Activated T-cell treated with anti-CD3 and anti-CD28 coated beads for 24 hours (primary cell): ENCODE results near the gene SCGB1C2.
"Not testable (repeated sequence)": the region's sequence is repeated elsewhere in the genome, so short reads cannot be mapped to it uniquely, and the experiment has no call there.

Experiments used
- DNase-seq: peaks from one replicate; pipeline ENCODE4 v3.0.0-alpha.2; 2020; ENCODE audit warnings: low read depth

The SCGB1C2 gene

DNA sequence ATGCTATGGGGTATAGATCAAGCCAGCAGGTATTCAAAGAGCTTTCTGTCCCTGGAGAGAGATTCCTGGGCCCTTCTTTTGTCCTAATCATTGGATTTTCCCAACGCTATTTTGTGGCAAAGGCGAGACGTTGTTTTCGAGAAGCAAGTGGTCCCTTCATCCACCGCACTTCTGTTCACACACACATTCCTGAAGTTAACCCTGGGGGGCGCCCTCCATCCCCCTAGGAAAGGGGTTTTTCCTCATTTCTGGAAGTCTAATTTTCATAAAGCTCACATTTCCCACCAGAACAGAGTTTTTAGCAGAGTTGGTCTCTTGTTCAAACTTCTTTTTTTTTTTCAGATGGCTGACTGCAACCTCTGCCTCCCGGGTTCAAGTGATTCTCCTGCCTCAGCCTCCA is 11.9 kb downstream of the SCGB1C2 start:
- no peak for DNase-seq

DNA sequence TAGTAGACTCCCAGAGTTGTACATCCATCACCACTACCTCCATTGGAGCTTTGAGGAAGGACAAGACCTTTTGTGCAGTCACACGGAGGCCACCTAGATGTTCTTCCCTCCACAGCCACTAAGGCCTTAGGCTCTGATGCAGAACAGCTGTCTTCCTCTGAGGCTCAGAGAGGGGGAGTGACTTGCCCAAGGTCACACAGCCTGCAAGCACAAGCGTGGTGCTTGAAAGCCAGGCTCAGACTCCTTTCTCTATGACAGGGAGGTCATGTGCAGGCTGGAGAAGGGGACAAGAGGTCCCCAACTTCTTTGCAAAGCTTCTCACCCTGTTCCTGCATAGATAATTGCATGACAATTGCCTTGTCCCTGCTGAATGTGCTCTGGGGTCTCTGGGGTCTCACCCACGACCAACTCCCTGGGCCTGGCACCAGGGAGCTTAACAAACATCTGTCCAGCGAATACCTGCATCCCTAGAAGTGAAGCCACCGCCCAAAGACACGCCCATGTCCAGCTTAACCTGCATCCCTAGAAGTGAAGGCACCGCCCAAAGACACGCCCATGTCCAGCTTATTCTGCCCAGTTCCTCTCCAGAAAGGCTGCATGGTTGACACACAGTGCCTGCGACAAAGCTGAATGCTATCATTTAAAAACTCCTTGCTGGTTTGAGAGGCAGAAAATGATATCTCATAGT is 12.7 kb downstream of the SCGB1C2 start:
- no peak for DNase-seq

DNA sequence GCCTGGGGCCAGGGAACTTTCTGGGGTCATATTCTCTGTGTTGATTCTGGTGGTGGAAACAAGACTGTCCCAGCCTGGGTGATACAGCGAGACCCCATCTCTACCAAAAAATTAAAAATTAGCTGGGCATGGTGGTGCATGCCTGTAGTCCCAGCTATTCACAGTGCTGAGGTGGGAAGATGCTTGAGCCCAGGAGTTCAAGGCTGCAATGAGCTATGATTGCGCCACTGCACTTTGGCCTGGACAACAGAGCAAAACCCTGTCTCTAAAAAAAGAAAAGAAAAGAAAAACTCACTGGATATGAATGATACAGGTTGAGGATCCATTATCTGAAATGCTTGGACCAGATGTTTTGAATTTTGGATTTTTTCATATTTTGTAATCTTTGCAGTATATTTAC is 13.6 kb downstream of the SCGB1C2 start:
- no peak for DNase-seq

DNA sequence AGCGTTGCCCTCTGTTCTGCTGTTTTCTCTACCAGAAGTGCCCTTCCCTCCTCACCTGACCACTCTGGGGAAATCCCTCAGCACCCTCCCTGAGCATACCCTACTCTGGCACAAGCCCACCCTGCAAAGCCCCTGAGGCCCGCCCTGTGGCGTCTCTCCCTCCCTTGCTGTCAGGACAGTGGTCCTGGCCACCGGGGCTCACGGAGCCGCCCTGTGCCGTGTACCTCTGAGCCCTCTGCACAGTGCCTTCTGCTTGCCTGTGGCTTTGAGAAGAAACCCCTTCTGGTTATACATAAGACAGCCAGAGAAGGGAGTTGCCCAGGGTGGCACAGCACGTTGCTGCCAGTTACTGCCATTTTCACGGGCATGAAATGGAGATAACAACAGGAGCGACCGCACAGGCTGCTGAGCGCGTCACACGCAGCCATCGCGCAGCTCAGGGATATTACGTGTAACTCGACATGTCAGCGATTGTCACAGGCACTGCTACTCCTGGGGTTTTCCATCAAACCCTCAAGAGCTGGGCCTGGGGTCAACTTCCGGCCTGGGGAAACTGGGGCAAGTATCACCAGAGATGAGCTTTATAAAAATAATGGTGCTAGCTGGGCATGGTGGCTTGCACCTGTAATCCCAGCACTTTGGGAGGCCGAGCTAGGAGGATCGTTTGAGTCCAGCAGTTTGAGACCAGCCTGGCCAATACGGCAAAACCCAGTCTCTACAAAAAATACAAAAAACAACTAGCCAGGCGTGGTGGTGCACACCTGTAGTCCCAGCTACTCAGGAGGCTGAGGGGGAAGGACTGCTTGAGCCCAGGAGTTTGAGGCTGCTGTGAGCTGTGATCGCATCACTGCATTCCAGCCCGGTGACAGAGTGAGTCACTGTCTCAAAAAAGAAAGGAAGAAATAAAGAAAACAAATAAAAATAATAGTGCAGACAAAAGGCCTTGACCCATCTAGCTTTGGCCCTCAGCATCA is 14.8 kb downstream of the SCGB1C2 start:
- no peak for DNase-seq

DNA sequence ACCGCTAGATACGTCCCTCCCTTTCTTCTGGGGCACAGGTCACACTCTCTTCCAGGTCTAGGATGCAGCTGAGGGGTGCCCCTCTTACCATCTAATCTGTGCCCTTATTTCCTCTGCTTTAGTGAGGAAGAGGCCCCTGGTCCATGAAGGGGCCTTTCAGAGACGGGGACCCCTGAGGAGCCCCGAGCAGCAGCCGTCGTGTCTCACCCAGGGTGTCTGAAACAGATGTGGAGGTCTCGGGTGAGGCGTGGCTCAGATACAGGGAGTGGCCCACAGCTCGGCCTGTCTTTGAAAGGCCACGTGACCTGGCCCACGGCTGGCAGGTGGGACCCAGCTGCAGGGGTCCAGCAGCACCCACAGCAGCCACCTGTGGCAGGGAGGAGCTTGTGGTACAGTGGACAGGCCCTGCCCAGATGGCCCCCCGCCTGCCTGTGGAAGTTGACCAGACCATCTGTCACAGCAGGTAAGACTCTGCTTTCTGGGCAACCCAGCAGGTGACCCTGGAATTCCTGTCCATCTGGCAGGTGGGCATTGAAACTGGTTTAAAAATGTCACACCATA is 15.6 kb downstream of the SCGB1C2 start:
- no peak for DNase-seq

DNA sequence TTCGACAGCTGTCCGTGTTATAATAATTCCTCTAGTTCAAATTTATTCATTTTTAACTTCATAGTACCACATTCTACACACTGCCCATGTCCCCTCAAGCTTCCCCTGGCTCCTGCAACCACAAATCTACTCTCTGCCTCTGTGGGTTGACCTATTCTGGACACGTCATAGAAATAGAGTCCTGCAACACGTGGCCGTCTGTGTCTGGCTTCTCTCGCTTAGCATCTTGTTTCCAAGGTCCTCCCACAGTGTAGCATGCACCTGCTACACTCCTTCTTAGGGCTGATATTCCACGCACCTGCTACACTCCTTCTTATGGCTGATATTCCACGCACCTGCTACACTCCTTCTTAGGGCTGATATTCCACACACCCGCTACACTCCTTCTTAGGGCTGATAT is 16.5 kb downstream of the SCGB1C2 start:
- no peak for DNase-seq

DNA sequence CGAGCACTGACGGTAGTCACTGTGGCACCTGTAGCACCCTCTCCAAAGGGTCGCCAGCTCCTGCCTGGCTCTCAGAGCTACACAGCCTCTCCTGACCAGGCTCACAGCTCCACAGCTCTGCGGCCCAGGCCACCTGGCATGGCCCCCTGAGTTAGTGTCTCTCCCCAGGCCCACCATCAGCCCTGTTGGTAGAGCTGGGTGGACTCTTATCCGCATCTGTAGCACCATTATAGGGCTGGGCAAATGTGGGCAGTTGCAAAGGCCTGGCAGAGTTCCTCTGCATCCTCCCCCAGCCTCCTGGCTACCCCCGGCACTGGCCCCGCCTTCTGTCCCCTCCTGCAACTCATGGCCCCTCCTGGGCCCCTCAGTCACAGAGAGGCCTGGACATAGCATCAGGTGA is 18.2 kb downstream of the SCGB1C2 start:
- no peak for DNase-seq

DNA sequence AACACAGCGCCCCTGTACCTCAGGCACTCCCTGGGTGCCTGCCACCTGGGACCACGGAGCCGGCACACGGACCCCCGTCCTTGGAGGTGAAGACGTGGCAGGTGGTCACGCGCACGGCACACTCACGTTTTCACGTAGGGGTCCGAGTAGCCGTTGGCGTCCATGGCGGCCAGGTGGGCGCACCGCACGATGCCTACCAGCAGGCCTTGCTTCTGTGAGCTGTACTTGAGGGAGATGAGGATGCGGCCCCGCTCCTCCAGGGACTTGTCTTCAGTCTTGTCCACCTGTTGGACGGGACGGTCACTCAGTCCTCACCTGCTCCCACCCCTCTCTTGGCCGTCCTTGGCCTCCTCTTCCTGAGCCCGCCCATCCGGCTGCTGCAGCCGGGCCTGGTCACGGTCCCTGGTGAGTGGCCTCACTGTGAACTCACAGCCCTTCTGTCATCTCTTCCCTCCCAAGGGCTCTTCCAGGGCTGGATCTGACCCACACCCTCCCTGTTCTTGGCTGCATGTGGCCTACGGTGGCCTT is 18.8 kb downstream of the SCGB1C2 start:
- no peak for DNase-seq

DNA sequence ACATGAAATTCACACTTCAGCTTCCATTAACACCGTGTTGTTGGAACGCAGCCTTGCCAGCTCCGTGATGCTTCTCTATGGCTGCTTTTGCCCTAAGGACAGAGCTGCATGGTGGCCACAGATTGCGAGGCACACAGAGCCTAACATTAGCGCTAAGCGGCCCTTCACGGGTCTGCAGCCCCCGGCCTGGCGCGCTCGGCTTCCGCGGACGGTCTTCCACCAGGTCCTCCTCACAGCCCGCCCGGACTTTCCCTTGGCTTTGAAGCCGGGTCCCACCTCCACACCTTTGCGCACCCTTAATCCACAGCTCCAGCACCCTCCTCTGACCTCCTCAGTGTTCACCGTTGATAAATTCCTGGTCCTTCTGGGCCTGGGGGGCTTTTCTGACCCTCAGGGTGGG is 19.6 kb downstream of the SCGB1C2 start:
- DNase-seq: no peak

DNA sequence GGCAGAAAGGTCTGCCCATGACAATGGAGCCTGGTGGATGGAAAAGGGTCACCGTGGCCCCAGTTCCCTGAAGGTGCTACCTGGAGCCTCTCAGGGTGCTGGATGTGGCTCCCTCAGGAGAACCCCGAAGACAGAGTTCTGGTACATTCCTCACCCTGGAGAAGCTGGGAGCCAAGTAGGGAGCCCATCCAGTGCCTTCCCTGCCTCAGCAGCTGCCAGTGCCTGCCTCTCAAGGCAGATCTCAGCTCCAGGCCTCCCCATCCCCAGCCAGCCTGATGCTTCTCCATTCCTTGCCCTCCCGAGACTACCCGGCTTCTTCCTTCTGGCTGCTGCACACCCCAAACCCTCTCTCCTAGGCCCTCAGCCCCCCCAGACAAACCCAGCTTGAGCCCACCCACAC is 20.5 kb downstream of the SCGB1C2 start:
- no peak for DNase-seq

DNA sequence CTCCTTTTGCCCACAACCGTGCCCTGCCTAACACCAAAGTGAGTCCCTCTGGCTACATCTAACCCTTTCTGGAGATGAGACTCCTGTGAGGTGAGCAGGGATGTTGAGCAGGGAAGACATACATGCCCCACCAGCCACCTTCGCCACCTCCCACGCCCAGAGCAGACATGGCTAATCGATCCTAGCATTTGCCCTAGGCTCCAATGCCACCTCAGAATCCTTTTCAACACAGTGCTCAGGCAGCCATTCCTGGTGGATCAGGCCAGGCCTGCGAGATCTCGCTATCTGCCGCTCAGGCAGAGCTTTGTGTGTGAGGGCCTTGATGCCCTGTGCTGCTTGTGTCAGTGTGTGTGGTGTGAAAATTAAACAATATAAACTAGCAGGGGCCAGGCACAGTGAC is 21.0 kb downstream of the SCGB1C2 start:
- DNase-seq: no peak

DNA sequence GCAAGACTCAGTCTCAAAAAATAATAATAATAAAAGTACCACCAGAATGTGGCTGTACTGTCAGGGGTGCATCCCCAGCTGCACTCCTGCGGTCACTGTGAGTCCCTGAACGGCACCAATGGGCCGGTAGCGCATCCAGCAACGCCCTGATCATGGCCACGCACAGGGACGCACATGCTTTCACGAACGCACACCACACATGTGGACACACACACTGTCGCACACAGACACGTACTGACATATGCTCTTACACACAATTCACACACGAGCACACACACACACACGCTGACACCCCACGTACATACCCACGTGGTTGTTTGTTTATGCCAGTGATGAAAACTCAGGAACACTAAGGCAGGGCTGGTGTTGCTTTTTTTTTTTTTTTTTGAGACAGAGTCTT is 22.2 kb downstream of the SCGB1C2 start:
- DNase-seq: no peak

DNA sequence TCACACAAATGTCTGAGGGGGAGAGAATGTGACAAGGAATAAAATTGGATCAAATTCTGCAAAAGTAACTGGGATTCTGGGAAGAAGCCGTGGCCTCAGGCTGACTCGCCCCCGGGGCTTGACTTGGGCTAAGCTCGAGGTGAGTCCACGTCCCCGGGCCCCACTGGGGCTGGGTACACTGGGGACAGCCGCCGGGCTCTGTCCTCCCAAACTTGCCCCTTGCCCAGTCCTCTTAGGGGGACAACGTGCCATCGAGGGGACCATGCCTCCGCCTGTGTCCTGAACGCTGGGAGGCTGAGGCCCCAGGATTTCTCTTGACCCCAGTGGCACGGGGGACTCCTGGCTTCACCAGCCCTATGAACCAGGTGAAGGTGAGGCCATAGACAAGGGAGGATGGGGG is 23.0 kb downstream of the SCGB1C2 start:
- DNase-seq: no peak

DNA sequence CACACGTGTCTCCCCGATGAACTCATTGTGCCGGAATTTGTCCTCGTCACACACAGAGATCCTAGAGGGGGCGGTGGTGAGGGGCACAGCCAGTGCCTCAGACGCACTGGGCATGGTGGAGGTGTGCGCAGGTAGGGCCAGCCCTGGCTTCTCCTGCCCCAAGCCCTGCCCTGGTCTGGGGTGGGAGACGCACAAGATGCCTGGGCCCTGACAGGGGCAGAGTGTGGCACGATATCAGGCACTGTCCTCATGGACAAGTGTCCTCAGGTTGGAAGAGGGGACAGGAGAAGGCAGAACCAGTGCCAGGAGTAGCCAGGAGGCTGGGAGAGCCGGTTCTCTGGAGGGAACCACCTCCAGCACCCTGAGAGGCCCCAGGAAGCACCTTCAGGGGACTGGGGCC is 24.1 kb downstream of the SCGB1C2 start:
- DNase-seq: no peak

DNA sequence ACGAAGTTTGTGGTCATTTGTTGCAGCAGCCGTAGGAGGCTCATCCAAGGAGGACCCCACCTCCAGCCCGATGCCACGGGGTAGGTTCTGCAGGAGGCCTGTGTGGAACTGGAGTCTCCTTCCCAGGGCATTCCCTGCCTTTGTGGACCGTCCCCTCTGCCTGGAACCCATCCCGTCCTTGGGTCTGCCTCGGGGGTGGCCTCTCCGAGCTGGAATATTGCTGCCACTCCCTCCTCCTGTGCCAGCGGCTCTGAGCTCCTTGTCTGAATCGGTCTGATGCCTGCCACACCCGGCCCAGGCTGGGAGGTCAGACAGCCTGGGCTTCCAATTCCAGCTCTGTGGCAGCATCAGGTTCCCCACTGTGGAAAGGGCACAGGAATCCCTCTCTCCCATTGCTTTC is 25.3 kb downstream of the SCGB1C2 start:
- no peak for DNase-seq

DNA sequence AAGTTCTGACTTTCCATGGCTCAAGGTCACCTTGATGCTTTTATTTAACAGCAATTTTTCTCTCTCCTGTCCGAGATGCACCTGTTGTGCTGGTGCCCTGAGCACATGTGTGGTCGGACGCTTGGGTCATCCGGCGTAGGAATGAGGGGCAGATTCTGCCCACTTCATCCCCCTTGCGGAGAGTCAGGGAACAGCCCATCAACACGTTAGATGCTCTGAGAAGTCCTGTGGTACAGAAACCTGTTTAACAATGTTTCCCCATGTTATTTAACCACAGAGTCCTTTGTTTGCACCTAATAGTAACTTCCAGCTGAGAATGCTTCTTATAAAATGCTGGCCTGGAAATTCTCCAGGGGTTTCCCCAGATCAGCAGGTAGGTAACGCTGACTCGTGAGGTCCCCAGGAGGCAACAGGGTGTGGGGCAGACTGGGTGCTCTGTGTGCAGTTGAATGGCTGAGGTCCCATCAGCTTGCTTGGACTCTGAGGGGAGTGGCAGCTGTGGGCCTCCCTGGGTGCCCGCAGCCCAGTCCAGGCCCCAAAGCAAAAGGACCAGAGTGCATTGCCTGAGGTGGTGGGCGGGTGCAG is 26.2 kb downstream of the SCGB1C2 start:
- DNase-seq: no peak

DNA sequence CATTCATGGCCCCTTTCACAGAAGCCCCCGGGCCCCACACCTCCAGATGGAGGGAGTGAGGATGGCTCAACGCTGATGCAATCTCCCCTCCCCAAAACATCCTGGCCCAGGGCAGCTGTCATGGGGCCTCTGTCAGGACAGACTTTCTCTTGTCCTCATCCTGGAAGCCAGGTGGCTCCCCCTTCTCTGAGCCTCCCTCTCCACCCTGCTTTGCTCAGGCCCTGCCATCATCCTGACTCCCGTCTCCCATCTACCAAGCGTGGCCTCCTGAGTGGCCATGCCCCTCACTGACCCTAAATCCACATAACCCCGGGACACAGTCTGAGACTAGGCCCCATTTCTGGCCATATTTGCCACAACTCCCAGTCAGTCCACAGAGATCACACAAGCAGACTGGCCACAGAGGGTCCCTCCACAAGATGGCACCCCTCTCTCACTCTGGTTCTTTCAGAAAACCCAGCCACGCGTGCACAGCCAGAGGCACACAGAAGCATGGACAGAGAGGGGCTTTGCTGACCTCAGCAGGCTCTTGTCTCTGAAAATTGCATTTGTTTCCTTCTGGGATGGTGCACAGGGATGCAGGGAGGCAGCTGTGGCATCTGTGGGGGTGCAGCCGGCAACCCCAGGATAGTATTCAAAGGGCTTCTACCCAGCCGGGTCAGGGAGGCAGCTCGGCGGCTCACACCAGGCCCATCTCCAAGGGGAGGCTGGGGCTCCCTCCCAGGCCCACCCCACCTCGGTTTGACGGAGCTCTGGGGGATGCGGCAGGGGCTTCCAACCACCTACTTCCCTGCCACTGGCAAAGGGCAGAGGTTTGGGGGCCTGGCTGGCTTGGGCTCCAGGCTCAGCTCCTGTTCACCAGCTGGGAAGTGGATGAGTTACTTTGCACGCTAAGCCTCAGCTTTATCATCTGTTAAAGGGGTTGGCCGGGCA is 27.2 kb downstream of the SCGB1C2 start:
- DNase-seq: no peak

DNA sequence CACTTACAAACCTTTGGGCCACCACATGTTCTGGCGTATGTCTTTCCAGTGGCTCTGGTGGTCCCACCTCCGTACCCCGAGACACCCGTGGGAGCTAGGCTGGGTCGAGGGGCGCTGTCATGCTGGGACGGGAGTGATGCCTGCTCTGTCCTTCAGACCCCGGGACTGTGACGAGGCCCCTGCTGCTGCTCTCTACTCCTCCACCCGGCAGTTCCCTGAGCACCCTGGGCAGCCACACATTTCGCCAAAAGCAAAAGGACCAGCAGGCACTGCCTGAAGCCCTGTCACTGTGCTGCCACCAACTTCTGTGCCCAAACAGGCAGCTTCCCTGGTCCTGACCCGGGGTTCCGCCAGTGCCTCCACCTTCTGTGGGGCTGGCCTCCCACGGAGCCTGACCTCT is 28.6 kb downstream of the SCGB1C2 start:
- no peak for DNase-seq

DNA sequence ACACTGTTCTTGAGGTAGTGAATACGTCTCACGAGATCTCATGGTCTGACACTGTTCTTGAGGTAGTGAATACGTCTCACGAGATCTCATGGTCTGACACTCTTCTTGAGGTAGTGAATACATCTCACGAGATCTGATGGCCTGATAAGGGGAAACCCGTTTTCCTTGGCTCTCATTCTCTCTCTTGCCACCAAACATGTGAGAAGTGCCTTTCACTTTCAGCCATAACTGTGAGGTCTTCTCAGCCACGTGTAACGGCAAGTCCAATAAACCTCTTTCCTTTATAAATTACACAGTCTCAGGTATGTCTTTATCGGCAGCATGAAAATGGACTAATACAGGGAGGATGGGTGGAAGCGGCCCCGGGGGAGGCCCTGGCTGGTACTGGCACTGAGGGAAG is 31.2 kb downstream of the SCGB1C2 start:
- not testable (repeated sequence) for DNase-seq

DNA sequence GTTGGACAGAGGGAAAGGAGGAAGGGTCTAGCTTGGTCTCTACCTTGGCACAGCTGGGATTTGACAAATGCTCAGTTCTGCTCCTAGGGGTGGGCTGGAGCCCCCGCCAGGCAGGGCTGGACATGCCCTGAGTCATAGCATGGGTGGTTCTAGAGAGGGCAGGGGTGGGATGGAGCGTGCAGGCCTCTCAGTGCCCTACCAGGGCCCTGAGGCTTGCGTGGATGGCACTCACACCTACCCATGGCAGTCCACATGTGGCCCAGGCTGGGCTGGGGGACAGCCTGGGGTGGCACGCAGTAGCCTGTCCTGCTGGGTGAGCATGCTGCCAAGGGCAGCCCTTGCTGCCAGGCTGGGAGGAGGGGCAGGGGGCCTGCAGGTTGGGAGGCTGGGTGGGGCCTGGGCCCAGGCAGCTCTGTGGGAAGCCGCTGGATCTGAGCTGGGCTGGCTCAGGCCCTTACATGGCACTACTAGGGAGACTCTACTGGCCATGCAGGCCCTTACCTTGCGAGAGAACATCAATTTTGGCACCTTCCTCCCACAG is 32.8 kb downstream of the SCGB1C2 start:
- DNase-seq: no peak

DNA sequence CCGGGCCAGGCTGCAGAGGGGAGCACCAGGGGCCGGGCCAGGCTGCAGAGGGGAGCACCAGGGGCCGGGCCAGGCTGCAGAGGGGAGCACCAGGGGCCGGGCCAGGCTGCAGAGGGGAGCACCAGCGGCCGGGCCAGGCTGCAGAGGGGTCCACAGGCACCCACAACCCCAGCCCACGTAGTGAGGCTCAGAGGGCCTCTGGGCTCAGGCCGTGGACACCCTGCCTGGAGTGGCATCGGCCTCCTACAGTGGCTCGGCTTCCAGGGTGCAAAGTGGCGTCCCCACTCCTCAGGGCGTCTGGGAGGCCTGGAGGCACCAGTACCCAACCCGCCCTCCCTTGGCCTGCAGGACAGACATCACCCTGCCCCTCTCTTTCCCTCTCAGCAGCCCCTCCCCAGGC is 34.5 kb downstream of the SCGB1C2 start:
- no peak for DNase-seq
